ENCODE measurements around the gene HDAC4.

HDAC4 gene

DNA sequence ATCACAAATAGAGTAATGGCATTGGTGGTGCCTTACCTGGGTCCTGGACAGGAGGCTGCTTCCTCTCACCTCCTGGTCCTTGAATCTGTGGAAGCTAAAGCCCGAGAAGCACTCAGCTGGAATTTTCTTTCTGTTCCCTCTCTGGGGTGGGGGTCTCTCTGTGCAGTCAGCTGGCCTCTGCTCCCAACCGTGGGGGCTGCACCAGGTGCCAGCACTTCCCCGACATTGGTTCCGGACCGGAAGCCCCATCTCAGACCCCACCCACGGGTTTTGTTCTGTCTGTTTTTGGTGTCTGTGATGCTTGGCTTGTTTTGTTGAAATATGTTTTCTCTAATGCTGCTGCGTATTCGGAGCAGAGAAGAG, 398.2 kb downstream of the HDAC4 start:
- no peaks in the 10 kb centered on the region for H3F3A ChIP-seq (ENCODE audit: insufficient read depth, low read length)
- H4K20me1 ChIP-seq (ENCODE audit: insufficient read depth, low read length): no peaks in the 10 kb centered on the region
- no peak overlapping the region for H2AFZ ChIP-seq (ENCODE audit: low read length)
- H3K4me3 ChIP-seq (ENCODE audit: low read depth, low read length, poor library complexity, severe bottlenecking): no peak overlapping the region
- no peak overlapping the region for H3K4me2 ChIP-seq (ENCODE audit: low read length)
- peaks cover 3% of the 10 kb centered on the region; the same call in 1 of the 2 replicates for H3K27me3 ChIP-seq (ENCODE audit: insufficient read depth, low read length)
- no peaks in the 10 kb centered on the region for H3K9me3 ChIP-seq (ENCODE audit: low read length)
- H3K4me1 ChIP-seq (ENCODE audit: insufficient read depth, low read length, severe bottlenecking): no peaks in the 10 kb centered on the region
- no peak overlapping the region for H3K9ac ChIP-seq (ENCODE audit: low read length)
- H3K27ac ChIP-seq (ENCODE audit: low read depth, low read length, poor library complexity, severe bottlenecking): no peak overlapping the region
- TF ChIP-seq EZH2 (IDR thresholded peaks at IDR 0.05; ENCODE audit: borderline replicate concordance, low read length) (no peak), CTCF (IDR thresholded peaks at IDR 0.05; ENCODE audit: low read length) (no peak)
- H3K9me2 ChIP-seq (ENCODE audit: low read depth, low read length): no peaks in the 10 kb centered on the region
- no peaks in the 10 kb centered on the region for H3K79me2 ChIP-seq (ENCODE audit: insufficient read depth, low read length)
- H3K36me3 ChIP-seq (ENCODE audit: insufficient read depth, low read length): no peaks in the 10 kb centered on the region

GRCh38 chr2:239001794-239002193, 399.0 kb downstream of the HDAC4 start:
- no peak overlapping the region for H3K27ac ChIP-seq (ENCODE audit: low read depth, low read length, poor library complexity, severe bottlenecking)
- no peaks in the 10 kb centered on the region for H3K79me2 ChIP-seq (ENCODE audit: insufficient read depth, low read length)
- no peaks in the 10 kb centered on the region for H3K9me2 ChIP-seq (ENCODE audit: low read depth, low read length)
- H3K27me3 ChIP-seq (ENCODE audit: insufficient read depth, low read length): peaks cover 3% of the 10 kb centered on the region; the same call in 1 of the 2 replicates
- TF ChIP-seq EZH2 (IDR thresholded peaks at IDR 0.05; ENCODE audit: borderline replicate concordance, low read length): no peak
- no peak for TF ChIP-seq CTCF (IDR thresholded peaks at IDR 0.05; ENCODE audit: low read length)
- H4K20me1 ChIP-seq (ENCODE audit: insufficient read depth, low read length): no peaks in the 10 kb centered on the region
- no peaks in the 10 kb centered on the region for H3K36me3 ChIP-seq (ENCODE audit: insufficient read depth, low read length)
- no peaks in the 10 kb centered on the region for H3K9me3 ChIP-seq (ENCODE audit: low read length)
- H2AFZ ChIP-seq (ENCODE audit: low read length): no peak overlapping the region
- no peak overlapping the region for H3K4me2 ChIP-seq (ENCODE audit: low read length)
- H3K4me1 ChIP-seq (ENCODE audit: insufficient read depth, low read length, severe bottlenecking): no peaks in the 10 kb centered on the region
- H3K9ac ChIP-seq (ENCODE audit: low read length): no peak overlapping the region
- no peak overlapping the region for H3K4me3 ChIP-seq (ENCODE audit: low read depth, low read length, poor library complexity, severe bottlenecking)
- H3F3A ChIP-seq (ENCODE audit: insufficient read depth, low read length): no peaks in the 10 kb centered on the region

DNA sequence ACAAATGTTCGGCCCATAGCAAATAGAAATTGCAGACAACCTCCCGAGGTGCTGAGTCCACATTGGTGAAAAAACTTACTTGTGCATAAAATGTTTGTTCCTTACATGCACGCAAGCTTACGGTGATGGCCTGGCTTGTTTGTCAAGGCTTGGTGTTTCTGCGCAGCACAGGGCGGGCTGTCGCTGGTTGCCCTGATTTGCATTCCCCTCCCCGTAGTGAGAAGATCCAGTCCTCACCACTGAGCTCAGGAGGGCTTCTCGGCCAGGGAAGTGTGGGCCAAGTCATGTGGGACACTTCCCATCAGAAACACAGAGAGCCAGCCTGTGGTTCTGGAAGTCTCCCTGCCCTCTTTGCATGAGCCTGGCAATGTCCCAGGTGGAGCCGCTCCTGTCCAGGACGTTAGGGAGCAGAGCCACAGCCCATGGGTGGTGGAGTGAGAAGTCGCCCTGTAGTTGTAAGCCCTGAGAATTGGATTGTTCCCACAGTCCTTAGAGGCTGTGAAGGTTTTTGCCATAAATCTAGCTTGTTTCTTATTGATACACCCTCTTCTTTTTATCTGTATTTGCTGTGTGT, 400.2 kb downstream of the HDAC4 start:
- no peaks in the 10 kb centered on the region for H3F3A ChIP-seq (ENCODE audit: insufficient read depth, low read length)
- H3K27me3 ChIP-seq (ENCODE audit: insufficient read depth, low read length): peaks cover 3% of the 10 kb centered on the region; the same call in 1 of the 2 replicates
- H3K4me1 ChIP-seq (ENCODE audit: insufficient read depth, low read length, severe bottlenecking): no peaks in the 10 kb centered on the region
- H3K9ac ChIP-seq (ENCODE audit: low read length): no peak overlapping the region
- H3K36me3 ChIP-seq (ENCODE audit: insufficient read depth, low read length): no peaks in the 10 kb centered on the region
- TF ChIP-seq EZH2 (IDR thresholded peaks at IDR 0.05; ENCODE audit: borderline replicate concordance, low read length) (no peak), CTCF (IDR thresholded peaks at IDR 0.05; ENCODE audit: low read length) (no peak)
- H3K4me2 ChIP-seq (ENCODE audit: low read length): no peak overlapping the region
- no peaks in the 10 kb centered on the region for H3K79me2 ChIP-seq (ENCODE audit: insufficient read depth, low read length)
- H2AFZ ChIP-seq (ENCODE audit: low read length): no peak overlapping the region
- H3K4me3 ChIP-seq (ENCODE audit: low read depth, low read length, poor library complexity, severe bottlenecking): no peak overlapping the region
- no peaks in the 10 kb centered on the region for H3K9me3 ChIP-seq (ENCODE audit: low read length)
- H3K27ac ChIP-seq (ENCODE audit: low read depth, low read length, poor library complexity, severe bottlenecking): no peak overlapping the region
- no peaks in the 10 kb centered on the region for H3K9me2 ChIP-seq (ENCODE audit: low read depth, low read length)
- no peaks in the 10 kb centered on the region for H4K20me1 ChIP-seq (ENCODE audit: insufficient read depth, low read length)
